Measurements from ENCODE around the gene TSC2.

DNA sequence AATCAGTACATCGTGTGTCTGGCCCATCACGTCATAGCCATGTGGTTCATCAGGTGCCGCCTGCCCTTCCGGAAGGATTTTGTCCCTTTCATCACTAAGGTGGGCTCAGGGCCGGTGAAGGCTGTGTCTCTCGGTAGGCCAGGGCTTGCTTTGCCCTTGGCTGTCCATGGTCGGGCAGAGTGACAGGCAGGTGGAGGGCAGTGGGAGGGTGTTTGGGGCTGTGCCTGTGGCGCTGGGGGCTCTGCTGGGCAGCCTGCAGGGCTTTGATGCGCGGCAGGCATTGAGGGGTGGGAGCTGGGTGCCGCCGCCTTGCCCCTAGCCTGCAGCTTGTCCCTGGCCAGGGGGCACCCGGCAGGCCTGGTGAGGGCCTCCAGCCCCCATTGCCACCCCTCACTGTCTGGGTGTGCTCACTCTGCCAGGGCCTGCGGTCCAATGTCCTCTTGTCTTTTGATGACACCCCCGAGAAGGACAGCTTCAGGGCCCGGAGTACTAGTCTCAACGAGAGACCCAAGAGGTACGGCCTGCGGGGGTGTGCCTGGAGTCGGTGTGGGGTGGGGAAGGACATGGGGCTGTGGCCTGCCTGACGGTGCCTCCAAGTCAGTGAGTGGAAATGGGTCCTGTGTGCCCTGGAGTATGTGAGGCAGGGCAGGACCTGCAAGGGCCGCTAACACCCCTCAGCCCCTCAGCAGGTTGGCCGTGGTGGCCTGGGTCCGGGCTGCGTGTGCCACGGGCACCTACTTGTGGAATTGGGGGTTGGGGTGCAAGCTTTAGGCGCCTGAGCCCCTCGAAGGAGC lies 28.5 kb downstream of the TSC2 start:
- TF ChIP-seq, protein P1, sequence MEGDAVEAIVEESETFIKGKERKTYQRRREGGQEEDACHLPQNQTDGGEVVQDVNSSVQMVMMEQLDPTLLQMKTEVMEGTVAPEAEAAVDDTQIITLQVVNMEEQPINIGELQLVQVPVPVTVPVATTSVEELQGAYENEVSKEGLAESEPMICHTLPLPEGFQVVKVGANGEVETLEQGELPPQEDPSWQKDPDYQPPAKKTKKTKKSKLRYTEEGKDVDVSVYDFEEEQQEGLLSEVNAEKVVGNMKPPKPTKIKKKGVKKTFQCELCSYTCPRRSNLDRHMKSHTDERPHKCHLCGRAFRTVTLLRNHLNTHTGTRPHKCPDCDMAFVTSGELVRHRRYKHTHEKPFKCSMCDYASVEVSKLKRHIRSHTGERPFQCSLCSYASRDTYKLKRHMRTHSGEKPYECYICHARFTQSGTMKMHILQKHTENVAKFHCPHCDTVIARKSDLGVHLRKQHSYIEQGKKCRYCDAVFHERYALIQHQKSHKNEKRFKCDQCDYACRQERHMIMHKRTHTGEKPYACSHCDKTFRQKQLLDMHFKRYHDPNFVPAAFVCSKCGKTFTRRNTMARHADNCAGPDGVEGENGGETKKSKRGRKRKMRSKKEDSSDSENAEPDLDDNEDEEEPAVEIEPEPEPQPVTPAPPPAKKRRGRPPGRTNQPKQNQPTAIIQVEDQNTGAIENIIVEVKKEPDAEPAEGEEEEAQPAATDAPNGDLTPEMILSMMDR (IDR thresholded peaks at IDR 0.05): no peak
- no peak for TF ChIP-seq ZFX (IDR thresholded peaks at IDR 0.05; ENCODE audit: borderline replicate concordance)

All from 22Rv1 (cell line).